Measurements from ENCODE around the gene SKAP2. TPM values are rescaled to one million over a fixed set of nuclear protein-coding genes. Genes with fewer than 3 reads are reported as not detected.

SKAP2 gene
- total and polyA plus RNA-seq, 2 of the 13 experiments (the other 11 are each of a cell fraction or from before 2014, with no cell fraction given): 3.6 to 12.9 TPM

DNA sequence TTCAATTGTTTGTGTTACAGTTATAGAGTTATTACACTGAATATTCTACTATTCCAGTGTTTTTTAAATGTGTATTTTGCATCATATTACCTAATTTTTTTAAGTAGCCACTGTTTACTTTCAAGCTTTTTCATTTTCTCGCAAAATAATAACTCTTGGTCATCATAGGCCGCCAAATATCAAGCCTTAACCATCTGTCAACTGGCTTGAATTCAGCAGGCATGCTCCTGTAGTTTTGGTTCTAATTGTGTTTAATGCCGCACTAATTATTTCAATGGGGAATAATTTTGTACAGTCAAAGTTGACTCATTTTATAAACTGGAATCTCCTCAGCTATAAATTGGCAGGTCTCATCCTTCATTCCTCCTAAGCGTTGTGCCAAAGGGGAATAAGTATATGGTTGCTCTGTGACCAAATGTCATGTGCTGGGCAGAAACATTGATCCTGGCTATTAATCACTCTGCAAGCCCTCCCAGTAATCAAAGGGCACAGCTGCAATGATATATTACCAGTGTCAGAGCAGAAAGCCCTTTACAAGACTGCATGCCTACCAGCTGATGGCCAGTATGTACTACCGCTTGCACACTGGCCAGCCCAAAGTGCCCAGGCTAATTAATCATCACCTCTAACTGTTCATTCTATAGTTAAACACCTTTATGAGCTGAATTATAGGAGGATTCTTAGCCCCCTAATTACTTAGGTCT, 74.8 kb downstream of the SKAP2 start:
- DNase-seq (ENCODE audit: low spot score) (no peak), ATAC-seq (no peak), FAIRE-seq (no peak)
- Histone ChIP-seq H3K36me3 (replicated peaks in 1 of 2; ENCODE audit: control insufficient read depth in 1 of 2, insufficient read depth in 2 of 2, low read length in 2 of 2) (no peaks in the 10 kb centered on the region), H3K4me3 (replicated peaks in 1 of 3; ENCODE audit: insufficient read depth in 1 of 3, low read depth in 2 of 3, low read length in 3 of 3) (no peak overlapping the region), H3K9me3 (ENCODE audit: low read length) (no peaks in the 10 kb centered on the region), H3K27ac (ENCODE audit: extremely low read length, insufficient read depth, low read length) (no peak overlapping the region), H3K79me2 (ENCODE audit: insufficient read depth, low read length) (no peaks in the 10 kb centered on the region), H4K20me1 (ENCODE audit: insufficient read depth, low read length) (no peaks in the 10 kb centered on the region), H3K27me3 (ENCODE audit: control insufficient read depth in 1 of 2, insufficient read depth in 2 of 2, low read length in 2 of 2) (no peaks in the 10 kb centered on the region), H3K4me1 (ENCODE audit: insufficient read depth, low read length) (no peaks in the 10 kb centered on the region), H3K9ac (ENCODE audit: insufficient read depth, low read depth, low read length) (no peak overlapping the region), H3K4me2 (ENCODE audit: low read depth, low read length) (no peak overlapping the region), H2AFZ (ENCODE audit: low read length) (no peak overlapping the region)
- POLR2A ChIA-PET: no interaction called here
- 95% methylated on average over 5 of the region's 5 CpGs for WGBS (ENCODE audit: low lambda C conversion rate)
- CTCF ChIA-PET (ENCODE audit: low intra/inter-chr PET ratio, low total read pairs): no interaction called here
- intact Hi-C loops (cut with micrococcal nuclease; ENCODE audit: unreplicated experiment): no loop called here
- in situ Hi-C loops (cut with HindIII; ENCODE audit: extremely low pct_ligation_motif_present, low pct_unique_long_range_greater_than_20kb): no loop called here
- no TSS peak for BruUV-seq (replicated peaks)
- no peak for TF ChIP-seq KLF15 (CRISPR knock-in tag; IDR thresholded peaks at IDR 0.05; ENCODE audit: borderline replicate concordance)
- no peak for TF ChIP-seq SAFB2 (CRISPR knock-in tag; IDR thresholded peaks at IDR 0.05; ENCODE audit: borderline replicate concordance, low read depth)
- no peak for TF ChIP-seq SIX1 (CRISPR knock-in tag; IDR thresholded peaks at IDR 0.05; ENCODE audit: borderline replicate concordance)
- TF ChIP-seq ZBTB40 (IDR thresholded peaks at IDR 0.05): no peak
- TF ChIP-seq ZBTB40 (CRISPR knock-in tag; IDR thresholded peaks at IDR 0.05): no peak
- no peak for TF ChIP-seq ZBTB7B (CRISPR knock-in tag; IDR thresholded peaks at IDR 0.05)
- TF ChIP-seq, protein P1, sequence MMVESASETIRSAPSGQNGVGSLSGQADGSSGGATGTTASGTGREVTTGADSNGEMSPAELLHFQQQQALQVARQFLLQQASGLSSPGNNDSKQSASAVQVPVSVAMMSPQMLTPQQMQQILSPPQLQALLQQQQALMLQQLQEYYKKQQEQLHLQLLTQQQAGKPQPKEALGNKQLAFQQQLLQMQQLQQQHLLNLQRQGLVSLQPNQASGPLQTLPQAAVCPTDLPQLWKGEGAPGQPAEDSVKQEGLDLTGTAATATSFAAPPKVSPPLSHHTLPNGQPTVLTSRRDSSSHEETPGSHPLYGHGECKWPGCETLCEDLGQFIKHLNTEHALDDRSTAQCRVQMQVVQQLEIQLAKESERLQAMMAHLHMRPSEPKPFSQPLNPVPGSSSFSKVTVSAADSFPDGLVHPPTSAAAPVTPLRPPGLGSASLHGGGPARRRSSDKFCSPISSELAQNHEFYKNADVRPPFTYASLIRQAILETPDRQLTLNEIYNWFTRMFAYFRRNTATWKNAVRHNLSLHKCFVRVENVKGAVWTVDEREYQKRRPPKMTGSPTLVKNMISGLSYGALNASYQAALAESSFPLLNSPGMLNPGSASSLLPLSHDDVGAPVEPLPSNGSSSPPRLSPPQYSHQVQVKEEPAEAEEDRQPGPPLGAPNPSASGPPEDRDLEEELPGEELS (CRISPR knock-in tag; IDR thresholded peaks at IDR 0.05): no peak
- no peak for TF ChIP-seq EEA1 (CRISPR knock-in tag; IDR thresholded peaks at IDR 0.05; ENCODE audit: borderline replicate concordance)
- TF ChIP-seq SUZ12 (IDR thresholded peaks at IDR 0.05; ENCODE audit: low read depth, low read length): no peak
- TF ChIP-seq CBX5 (CRISPR knock-in tag; IDR thresholded peaks at IDR 0.05; ENCODE audit: borderline replicate concordance): no peak
- TF ChIP-seq ZNF121 (CRISPR knock-in tag; IDR thresholded peaks at IDR 0.05): no peak
- no peak for TF ChIP-seq ZNF205 (CRISPR knock-in tag; IDR thresholded peaks at IDR 0.05)
- TF ChIP-seq, protein P2, sequence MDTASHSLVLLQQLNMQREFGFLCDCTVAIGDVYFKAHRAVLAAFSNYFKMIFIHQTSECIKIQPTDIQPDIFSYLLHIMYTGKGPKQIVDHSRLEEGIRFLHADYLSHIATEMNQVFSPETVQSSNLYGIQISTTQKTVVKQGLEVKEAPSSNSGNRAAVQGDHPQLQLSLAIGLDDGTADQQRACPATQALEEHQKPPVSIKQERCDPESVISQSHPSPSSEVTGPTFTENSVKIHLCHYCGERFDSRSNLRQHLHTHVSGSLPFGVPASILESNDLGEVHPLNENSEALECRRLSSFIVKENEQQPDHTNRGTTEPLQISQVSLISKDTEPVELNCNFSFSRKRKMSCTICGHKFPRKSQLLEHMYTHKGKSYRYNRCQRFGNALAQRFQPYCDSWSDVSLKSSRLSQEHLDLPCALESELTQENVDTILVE (CRISPR knock-in tag; IDR thresholded peaks at IDR 0.05): no peak
